ENCODE data around the gene SNRPD2.

DNA sequence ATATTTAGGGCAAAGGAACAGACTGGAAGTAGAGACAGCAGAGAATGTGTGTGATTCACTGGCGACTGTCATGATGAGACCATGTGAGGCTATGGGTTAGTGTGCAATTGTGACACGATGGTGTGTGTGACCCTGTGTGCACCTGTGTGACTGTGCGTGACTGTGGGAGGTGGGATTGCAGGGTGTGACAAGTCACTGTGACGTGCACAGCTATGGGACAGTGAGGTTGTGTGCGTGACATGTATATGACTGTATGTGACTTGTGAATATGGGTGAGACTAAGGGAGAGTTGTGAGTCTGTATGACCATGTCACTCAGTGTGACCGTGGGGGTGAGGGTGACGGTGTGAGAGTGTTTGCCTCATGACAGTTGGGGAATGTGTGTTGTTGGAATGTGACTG lies 27.2 kb downstream of the SNRPD2 start:
- TF ChIP-seq, protein P1, sequence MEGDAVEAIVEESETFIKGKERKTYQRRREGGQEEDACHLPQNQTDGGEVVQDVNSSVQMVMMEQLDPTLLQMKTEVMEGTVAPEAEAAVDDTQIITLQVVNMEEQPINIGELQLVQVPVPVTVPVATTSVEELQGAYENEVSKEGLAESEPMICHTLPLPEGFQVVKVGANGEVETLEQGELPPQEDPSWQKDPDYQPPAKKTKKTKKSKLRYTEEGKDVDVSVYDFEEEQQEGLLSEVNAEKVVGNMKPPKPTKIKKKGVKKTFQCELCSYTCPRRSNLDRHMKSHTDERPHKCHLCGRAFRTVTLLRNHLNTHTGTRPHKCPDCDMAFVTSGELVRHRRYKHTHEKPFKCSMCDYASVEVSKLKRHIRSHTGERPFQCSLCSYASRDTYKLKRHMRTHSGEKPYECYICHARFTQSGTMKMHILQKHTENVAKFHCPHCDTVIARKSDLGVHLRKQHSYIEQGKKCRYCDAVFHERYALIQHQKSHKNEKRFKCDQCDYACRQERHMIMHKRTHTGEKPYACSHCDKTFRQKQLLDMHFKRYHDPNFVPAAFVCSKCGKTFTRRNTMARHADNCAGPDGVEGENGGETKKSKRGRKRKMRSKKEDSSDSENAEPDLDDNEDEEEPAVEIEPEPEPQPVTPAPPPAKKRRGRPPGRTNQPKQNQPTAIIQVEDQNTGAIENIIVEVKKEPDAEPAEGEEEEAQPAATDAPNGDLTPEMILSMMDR (IDR thresholded peaks at IDR 0.05), result no peak
- TF ChIP-seq SMC3 (IDR thresholded peaks at IDR 0.05) (no peak), HEYL (CRISPR knock-in tag; IDR thresholded peaks at IDR 0.05) (no peak), ZFP36 (IDR thresholded peaks at IDR 0.05; ENCODE audit: borderline replicate concordance, partially characterized antibody) (no peak), MAFK (IDR thresholded peaks at IDR 0.05; ENCODE audit: partially characterized antibody) (no peak), POLR2A (IDR thresholded peaks at IDR 0.05; ENCODE audit: low read length) (no peak), EP300 (IDR thresholded peaks at IDR 0.05) (no peak), RCOR1 (IDR thresholded peaks at IDR 0.05; ENCODE audit: low read depth, low read length) (no peak), BHLHE40 (IDR thresholded peaks at IDR 0.05; ENCODE audit: low read depth, low read length) (no peak), CBX2 (IDR thresholded peaks at IDR 0.05; ENCODE audit: borderline replicate concordance, low read depth) (no peak), ELK1 (IDR thresholded peaks at IDR 0.05; ENCODE audit: low read depth, low read length) (no peak)
- TF ChIP-seq, protein P2, sequence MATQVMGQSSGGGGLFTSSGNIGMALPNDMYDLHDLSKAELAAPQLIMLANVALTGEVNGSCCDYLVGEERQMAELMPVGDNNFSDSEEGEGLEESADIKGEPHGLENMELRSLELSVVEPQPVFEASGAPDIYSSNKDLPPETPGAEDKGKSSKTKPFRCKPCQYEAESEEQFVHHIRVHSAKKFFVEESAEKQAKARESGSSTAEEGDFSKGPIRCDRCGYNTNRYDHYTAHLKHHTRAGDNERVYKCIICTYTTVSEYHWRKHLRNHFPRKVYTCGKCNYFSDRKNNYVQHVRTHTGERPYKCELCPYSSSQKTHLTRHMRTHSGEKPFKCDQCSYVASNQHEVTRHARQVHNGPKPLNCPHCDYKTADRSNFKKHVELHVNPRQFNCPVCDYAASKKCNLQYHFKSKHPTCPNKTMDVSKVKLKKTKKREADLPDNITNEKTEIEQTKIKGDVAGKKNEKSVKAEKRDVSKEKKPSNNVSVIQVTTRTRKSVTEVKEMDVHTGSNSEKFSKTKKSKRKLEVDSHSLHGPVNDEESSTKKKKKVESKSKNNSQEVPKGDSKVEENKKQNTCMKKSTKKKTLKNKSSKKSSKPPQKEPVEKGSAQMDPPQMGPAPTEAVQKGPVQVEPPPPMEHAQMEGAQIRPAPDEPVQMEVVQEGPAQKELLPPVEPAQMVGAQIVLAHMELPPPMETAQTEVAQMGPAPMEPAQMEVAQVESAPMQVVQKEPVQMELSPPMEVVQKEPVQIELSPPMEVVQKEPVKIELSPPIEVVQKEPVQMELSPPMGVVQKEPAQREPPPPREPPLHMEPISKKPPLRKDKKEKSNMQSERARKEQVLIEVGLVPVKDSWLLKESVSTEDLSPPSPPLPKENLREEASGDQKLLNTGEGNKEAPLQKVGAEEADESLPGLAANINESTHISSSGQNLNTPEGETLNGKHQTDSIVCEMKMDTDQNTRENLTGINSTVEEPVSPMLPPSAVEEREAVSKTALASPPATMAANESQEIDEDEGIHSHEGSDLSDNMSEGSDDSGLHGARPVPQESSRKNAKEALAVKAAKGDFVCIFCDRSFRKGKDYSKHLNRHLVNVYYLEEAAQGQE (IDR thresholded peaks at IDR 0.05), result no peak

All from A549 (cell line).